Mammary epithelial cell (primary cell): ENCODE measurements around the gene PMIS2.

ENCODE experiments used
- EZH2 ChIP-seq: IDR thresholded peaks from 2 replicates; pipeline ENCODE4 v1.6.1; 2012; ENCODE audit warnings: low read length, inconsistent platforms, borderline replicate concordance
- TF ChIP-seq, protein P1 (sequence below), 2 donors: IDR thresholded peaks in 1 of 2; conservative IDR thresholded peaks in 1 of 2; 2 replicates each; pipeline ENCODE4 v1.5.1; 2011 to 2012; ENCODE audit warnings: inconsistent platforms in 2 of 2, low read length in 2 of 2, mild to moderate bottlenecking in 2 of 2, control low read depth in 1 of 2, low read depth in 1 of 2; ENCODE audit not compliant: insufficient read depth in 1 of 2; ENCODE audit errors: extremely low read depth in 1 of 2

DNA sequence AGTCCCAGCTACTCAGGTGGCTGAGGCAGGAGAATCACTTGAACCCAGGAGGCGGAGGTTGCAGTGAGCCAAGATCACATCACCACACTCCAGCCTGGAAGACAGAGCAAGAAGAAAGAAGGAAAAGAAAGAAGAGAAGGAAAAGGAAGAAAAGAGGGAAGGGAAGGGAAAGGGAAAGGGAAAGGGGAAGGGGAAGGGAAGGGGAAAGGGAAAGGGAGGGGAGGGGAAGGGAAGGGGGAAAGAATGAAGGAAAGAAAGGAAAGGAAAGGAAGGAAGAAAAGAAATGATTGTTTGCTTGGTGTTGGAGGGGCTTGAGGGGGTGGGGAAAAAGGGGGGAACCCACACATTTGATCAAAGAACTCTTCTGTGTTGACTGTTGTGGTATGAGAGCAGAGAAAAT is 10.0 kb downstream of the PMIS2 start:
- TF ChIP-seq, protein P1, sequence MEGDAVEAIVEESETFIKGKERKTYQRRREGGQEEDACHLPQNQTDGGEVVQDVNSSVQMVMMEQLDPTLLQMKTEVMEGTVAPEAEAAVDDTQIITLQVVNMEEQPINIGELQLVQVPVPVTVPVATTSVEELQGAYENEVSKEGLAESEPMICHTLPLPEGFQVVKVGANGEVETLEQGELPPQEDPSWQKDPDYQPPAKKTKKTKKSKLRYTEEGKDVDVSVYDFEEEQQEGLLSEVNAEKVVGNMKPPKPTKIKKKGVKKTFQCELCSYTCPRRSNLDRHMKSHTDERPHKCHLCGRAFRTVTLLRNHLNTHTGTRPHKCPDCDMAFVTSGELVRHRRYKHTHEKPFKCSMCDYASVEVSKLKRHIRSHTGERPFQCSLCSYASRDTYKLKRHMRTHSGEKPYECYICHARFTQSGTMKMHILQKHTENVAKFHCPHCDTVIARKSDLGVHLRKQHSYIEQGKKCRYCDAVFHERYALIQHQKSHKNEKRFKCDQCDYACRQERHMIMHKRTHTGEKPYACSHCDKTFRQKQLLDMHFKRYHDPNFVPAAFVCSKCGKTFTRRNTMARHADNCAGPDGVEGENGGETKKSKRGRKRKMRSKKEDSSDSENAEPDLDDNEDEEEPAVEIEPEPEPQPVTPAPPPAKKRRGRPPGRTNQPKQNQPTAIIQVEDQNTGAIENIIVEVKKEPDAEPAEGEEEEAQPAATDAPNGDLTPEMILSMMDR (conservative IDR thresholded peaks at IDR 0.05 in 1 of 2, IDR thresholded peaks at IDR 0.05 in 1 of 2; ENCODE audit: extremely low read depth in 1 of 2, insufficient read depth in 1 of 2, low read depth in 1 of 2, low read length in 2 of 2), result no peak
- TF ChIP-seq EZH2, result no peak
